Keratinocyte (primary cell): ENCODE results near the gene TRIM66.

Experiments used
- EZH2 ChIP-seq: IDR thresholded peaks from one replicate; pipeline ENCODE4 v1.6.1; 2012; ENCODE audit warnings: inconsistent platforms, mild to moderate bottlenecking, low read length, moderate library complexity
- TF ChIP-seq, protein P1 (sequence below), 3 experiments: IDR thresholded peaks in 1 of 3; conservative IDR thresholded peaks in 1 of 3; optimal IDR thresholded peaks in 1 of 3; 2 replicates in 2 of 3; 3 replicates in 1 of 3; pipeline versions ENCODE3 to v1.5.1; 2011; ENCODE audit warnings: low read length in 3 of 3, mild to moderate bottlenecking in 3 of 3, moderate library complexity in 2 of 3, control low read depth in 1 of 3, inconsistent platforms in 1 of 3; ENCODE audit not compliant: insufficient read depth in 2 of 3; ENCODE audit errors: extremely low read depth in 1 of 3

DNA sequence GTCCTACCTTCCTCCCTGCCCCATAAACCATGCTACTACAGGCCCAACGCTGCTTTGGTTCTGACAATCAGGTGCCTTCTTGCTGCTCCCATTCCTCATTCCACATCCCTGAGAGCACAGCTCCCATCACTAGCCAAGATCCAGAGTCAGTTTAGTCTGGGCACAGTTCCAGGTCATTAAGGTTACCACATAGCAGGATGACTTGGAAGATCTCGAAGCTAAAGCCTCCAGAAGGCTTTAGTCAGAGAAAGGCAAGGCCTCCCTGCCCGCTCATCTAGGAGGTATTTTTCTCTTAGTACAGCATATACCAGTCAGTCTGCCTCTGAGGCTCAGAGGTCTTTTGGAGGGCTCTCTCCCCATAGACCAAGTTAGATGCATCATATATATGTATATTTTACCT, 30.3 kb downstream of the TRIM66 start:
- no peak for TF ChIP-seq EZH2
- TF ChIP-seq, protein P1, sequence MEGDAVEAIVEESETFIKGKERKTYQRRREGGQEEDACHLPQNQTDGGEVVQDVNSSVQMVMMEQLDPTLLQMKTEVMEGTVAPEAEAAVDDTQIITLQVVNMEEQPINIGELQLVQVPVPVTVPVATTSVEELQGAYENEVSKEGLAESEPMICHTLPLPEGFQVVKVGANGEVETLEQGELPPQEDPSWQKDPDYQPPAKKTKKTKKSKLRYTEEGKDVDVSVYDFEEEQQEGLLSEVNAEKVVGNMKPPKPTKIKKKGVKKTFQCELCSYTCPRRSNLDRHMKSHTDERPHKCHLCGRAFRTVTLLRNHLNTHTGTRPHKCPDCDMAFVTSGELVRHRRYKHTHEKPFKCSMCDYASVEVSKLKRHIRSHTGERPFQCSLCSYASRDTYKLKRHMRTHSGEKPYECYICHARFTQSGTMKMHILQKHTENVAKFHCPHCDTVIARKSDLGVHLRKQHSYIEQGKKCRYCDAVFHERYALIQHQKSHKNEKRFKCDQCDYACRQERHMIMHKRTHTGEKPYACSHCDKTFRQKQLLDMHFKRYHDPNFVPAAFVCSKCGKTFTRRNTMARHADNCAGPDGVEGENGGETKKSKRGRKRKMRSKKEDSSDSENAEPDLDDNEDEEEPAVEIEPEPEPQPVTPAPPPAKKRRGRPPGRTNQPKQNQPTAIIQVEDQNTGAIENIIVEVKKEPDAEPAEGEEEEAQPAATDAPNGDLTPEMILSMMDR (optimal IDR thresholded peaks at IDR 0.05 in 1 of 3, IDR thresholded peaks at IDR 0.05 in 1 of 3, conservative IDR thresholded peaks at IDR 0.05 in 1 of 3; ENCODE audit: extremely low read depth in 1 of 3, insufficient read depth in 2 of 3, low read length in 3 of 3) = no peak
